ENCODE data around the gene FUZ. TPM values are rescaled to one million over a fixed set of nuclear protein-coding genes. Genes with fewer than 3 reads are reported as not detected.

The FUZ gene
- total RNA-seq, 4 donors from 2014 or later = 10.5 to 28.8 (median 23.3) TPM

GRCh38 chr19:49771674-49772139, 41.4 kb downstream of the FUZ start:
- no peak for DNase-seq
- Histone ChIP-seq H3K4me3 (no peak overlapping the region), H3K27ac (no peak overlapping the region), H3K27me3 (no peaks in the 10 kb centered on the region), H3K36me3 (no peaks in the 10 kb centered on the region), H3K9me3 (no peaks in the 10 kb centered on the region), H3K4me1 (peaks cover 0 to 14% of the 10 kb centered on the region in 2 donors)
- intact Hi-C loops (cut with DNase I; ENCODE audit: low total_unique reads) = no loop called here
- TF ChIP-seq POLR2A (IDR thresholded peaks at IDR 0.05) (no peak), CTCF (IDR thresholded peaks at IDR 0.05) (no peak)

DNA sequence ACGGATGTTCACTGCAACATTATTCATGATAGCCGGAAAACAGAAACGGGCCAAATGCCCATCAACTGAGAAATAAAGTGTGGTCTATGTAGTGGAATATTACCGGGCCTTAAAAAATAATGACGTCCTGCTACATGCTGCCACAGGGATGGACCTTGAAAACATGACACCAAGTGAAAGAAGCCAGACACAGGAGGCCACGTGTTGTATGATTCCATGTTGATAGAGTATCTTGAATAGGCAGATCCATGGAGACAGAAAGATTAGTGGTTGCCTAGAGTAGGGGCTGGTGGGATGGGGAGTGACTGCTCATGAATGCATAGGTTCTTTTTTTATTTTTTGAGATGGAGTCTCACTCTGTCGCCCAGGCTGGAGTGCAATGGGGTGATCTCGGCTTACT, 42.6 kb downstream of the FUZ start:
- no peaks in the 10 kb centered on the region for H3K9me3 ChIP-seq

GRCh38 chr19:49767967-49768581, 45.0 kb downstream of the FUZ start:
- Histone ChIP-seq H3K36me3 (no peaks in the 10 kb centered on the region), H3K4me3 (peak overlapping the region; percentile 93 to 96), H3K27me3 (no peaks in the 10 kb centered on the region), H3K4me1 (peaks cover 0 to 14% of the 10 kb centered on the region in 2 donors), H3K9me3 (no peaks in the 10 kb centered on the region), H3K27ac (peak overlapping the region; percentile 86 to 90)
- no peak for TF ChIP-seq CTCF (IDR thresholded peaks at IDR 0.05)
- TF ChIP-seq POLR2A (IDR thresholded peaks at IDR 0.05) = no peak
- intact Hi-C loops (cut with DNase I; ENCODE audit: low total_unique reads) = loop anchor here (5.0 kb wide), 1 partner anchor 39 kb away; no protein-coding TSS in a partner anchor
- DNase-seq = no peak

More for the DNA sequence above, 42.6 kb downstream of the FUZ start:
- H3K27me3 ChIP-seq = no peaks in the 10 kb centered on the region
- no peak for DNase-seq
- no peaks in the 10 kb centered on the region for H3K36me3 ChIP-seq
- peaks cover 0 to 14% of the 10 kb centered on the region in 2 donors for H3K4me1 ChIP-seq
- no peak overlapping the region for H3K4me3 ChIP-seq
- TF ChIP-seq POLR2A (IDR thresholded peaks at IDR 0.05) = no peak
- TF ChIP-seq CTCF (IDR thresholded peaks at IDR 0.05) = no peak
- intact Hi-C loops (cut with DNase I; ENCODE audit: low total_unique reads) = no loop called here
- H3K27ac ChIP-seq = no peak overlapping the region

DNA sequence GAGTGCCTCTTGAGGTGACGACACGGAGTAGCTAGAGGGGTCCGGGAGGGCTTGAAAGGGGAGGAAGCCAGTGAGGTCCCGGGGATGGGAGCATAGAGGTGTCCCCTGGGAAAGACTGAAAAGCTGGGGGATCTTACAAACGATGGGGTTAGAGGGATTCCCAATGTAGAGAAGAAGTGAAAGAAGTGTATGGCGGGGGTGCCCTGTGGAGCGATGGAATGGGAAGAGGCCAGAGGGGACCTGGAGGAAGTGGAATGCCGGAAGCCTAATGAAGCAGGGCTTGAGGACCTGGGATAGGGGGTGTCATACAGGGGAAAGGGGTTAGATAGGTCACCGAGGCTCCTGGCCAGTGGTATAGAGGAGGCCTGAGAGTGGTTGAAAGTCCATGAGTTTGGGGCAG, 45.7 kb downstream of the FUZ start:
- DNase-seq = no peak
- H3K36me3 ChIP-seq = no peaks in the 10 kb centered on the region
- no peaks in the 10 kb centered on the region for H3K27me3 ChIP-seq
- intact Hi-C loops (cut with DNase I; ENCODE audit: low total_unique reads) = loop anchor here (5.0 kb wide), 1 partner anchor 40 kb away; no protein-coding TSS in a partner anchor
- peaks cover 0 to 14% of the 10 kb centered on the region in 2 donors for H3K4me1 ChIP-seq
- H3K27ac ChIP-seq = peak overlapping the region; percentile 86 to 90
- peak overlapping the region; percentile 93 to 96 for H3K4me3 ChIP-seq
- no peaks in the 10 kb centered on the region for H3K9me3 ChIP-seq
- TF ChIP-seq POLR2A (IDR thresholded peaks at IDR 0.05) = no peak

DNA sequence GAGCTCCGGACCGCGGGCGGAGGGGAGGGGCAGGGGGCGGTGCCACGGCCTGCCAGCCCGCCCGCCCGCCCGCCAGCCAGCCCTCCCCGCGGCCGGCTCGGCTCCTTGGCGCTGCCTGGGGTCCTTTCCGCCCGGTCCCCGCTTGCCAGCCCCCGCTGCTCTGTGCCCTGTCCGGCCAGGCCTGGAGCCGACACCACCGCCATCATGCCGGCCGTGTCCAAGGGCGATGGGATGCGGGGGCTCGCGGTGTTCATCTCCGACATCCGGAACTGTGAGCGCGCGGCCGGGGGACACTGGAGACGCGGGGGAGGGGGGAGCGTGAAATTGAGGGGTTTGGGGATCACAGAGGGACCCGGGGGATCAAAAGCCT, 46.2 kb downstream of the FUZ start, which contains the start of gene AP2A1:
Gene AP2A1 (plus strand): TSS at position 72 of the 370 bp plus-strand sequence. CDS start 133 bp downstream, at position 205.
- no peaks in the 10 kb centered on the region for H3K9me3 ChIP-seq
- H3K27me3 ChIP-seq = no peaks in the 10 kb centered on the region
- no peak for DNase-seq
- intact Hi-C loops (cut with DNase I; ENCODE audit: low total_unique reads) = loop anchor here (5.0 kb wide), 1 partner anchor 40 kb away; no protein-coding TSS in a partner anchor
- H3K36me3 ChIP-seq = no peaks in the 10 kb centered on the region
- peak; percentile 18 to 46 for TF ChIP-seq POLR2A (IDR thresholded peaks at IDR 0.05)
- no peak for TF ChIP-seq CTCF (IDR thresholded peaks at IDR 0.05)
- peak within 1 kb of the TSS; percentile 90 to 93 for H3K27ac ChIP-seq
- H3K4me3 ChIP-seq = peak within 1 kb of the TSS; percentile 93 to 96
- H3K4me1 ChIP-seq = peaks cover 0 to 15% of the 10 kb centered on the region in 2 donors
